GM21528 (cell line): ENCODE data around the gene PPRC1.
"Not testable (repeated sequence)": the region's sequence is repeated elsewhere in the genome, so short reads cannot be mapped to it uniquely, and the experiment has no call there.

Source experiments
- ATAC-seq: cut with Tn5 transposase; IDR thresholded peaks from one replicate; pipeline ENCODE4 v1.9.1; 2021; ENCODE audit warnings: mild to moderate bottlenecking, moderate library complexity; ENCODE audit not compliant: unreplicated experiment, low FRiP score

Gene PPRC1

DNA sequence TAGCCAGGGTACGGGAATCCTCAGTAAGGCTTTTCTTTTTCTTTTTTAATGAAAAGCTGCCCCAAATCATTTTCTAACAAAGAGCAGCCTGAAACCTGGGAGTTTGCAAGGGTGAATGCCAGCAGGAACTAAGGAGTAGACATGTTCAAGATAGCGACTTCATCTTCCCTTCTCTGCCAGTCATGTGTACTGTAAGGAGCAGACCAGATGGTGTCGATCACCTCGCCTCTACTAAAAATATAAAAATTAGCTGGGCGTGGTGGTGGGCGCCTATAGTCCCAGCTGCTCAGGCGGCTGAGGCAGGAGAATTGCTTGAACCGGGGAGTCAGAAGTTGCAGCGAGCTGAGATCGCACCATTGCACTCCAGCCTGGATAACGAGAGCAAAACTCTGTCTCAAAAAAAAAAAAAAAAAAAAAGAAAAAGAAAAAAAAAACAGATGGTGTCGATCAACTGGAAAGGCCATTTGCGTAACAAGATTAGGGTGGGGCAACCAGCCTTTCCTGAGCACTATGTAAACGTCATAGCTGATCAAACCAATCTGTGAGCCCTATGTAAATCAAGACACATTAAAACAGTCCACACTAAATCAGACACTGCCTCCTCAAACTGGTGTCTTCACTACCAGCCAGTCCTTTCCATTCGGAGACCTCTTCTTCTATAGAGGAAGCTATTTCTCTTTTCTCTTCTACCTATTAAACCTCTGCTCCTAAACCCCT is 53.1 kb downstream of the PPRC1 start:
- no peak for ATAC-seq

DNA sequence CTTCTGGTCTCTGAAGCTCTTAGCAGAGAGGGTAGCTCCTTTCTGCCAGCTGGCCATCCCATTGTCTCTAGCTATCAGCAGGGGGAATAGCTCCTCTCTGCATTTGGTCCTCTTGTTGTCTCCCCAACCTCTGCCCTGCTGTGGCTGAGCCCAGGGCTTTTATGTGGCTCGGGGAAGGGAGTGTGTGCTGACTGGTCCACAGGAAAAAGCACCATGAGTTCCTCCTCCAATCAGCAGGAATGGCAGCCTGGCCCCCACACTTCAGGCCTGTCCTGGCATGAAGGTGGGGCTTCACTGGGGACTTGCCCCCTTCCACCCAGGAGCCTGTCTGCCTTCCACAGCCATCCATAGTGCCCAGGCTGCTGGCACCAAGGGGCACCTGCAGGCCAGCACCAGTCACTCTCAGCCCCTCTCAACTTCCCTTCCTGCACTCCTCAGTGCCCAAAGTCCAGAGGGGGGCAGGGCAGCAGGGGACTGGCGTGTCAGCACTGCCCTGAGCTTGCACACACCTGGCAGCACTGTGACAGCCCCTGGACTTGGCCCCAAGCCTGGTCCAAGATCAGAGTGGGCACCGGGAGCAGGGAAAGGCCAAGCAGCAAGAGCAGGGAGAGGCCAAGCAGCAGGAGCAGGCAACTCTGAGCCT is 55.6 kb downstream of the PPRC1 start:
- no peak for ATAC-seq

GRCh38 chr10:102188941-102189898 is 56.4 kb downstream of the PPRC1 start:
- ATAC-seq, result not testable (repeated sequence)

DNA sequence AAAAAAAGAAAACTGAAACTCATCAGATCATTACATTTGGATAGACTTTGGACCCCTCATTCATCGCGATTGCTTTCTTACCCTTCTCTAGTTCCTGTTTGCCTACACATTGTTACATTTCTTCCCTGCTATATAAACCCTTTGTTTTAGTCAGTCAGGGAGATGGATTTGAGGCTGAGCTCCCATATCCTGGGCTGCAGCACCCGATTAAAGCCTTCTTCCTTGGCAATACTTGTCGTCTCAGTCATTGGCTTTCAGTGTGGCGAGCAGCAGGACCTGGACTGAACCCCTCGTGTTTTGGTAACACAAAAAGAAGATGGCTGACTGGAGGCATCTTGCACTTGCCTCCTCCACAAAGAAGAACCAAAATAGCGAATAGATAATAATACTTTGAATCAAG is 59.1 kb downstream of the PPRC1 start:
- no peak for ATAC-seq

GRCh38 chr10:102195296-102195870 is 62.5 kb downstream of the PPRC1 start:
- ATAC-seq, result no peak

DNA sequence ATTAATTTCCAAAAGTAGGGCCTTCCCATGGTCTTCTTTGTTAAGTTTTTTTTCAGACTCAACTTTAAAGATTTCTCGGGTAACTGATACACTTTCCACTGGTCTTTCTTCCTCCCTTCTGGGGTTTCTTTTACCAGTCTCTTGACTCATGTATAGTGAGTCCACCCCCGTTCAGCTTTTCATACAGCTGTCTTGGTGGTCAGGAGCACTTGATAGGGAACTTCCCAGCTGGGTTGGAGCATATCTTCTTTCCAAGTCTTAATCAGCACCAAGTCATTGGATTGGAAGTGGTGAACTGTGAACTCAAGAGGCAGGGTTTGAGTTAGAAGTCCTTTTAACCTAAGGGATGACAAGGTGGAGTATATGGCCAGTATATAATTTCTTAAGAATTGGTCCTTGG is 64.1 kb downstream of the PPRC1 start:
- ATAC-seq, result no peak

DNA sequence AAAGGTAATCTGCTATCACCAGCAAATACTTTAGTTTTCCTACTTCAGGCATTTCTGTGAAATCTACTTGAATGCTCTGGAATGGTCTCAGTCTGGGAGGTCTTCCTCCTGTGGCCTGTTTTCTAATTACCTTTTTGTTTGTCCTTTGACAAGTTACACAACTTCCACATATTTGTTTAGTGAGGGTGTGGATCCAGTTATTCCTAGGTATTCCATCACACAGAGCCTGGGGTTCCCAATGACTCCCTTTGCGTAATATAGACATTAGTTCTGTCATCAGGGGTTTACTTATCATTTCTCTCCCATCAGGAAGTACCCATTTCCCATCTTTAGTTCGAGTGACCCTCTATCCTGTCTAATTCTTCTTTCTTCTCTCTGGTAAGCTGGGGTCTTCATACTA is 65.2 kb downstream of the PPRC1 start:
- ATAC-seq, result no peak
